Large intestine (tissue), 3 donors: ENCODE measurements around the gene ADRA1B. TPM values are rescaled to one million over a fixed set of nuclear protein-coding genes. Genes with fewer than 3 reads are reported as not detected.
A peak's percentile ranks its signal among the peaks of the same experiment; 100 is the strongest.

Experiments
- DNase-seq, 2 donors: peaks; one replicate each; pipeline versions ENCODE4 v3.0.0 to v3.0.0-alpha.2; 2013
- H3K27ac ChIP-seq: one replicate; pipeline ENCODE4 v1.5.1; 2013; ENCODE audit warnings: low read length
- H3K27me3 ChIP-seq: 2 replicates; pipeline ENCODE4 v1.6.1; 2013; ENCODE audit warnings: low read length; ENCODE audit not compliant: control insufficient read depth, insufficient read depth
- H3K36me3 ChIP-seq: 2 replicates; pipeline ENCODE4 v1.6.1; 2013; ENCODE audit warnings: low read length; ENCODE audit not compliant: control insufficient read depth, insufficient read depth
- H3K4me1 ChIP-seq: one replicate; pipeline ENCODE4 v1.6.1; 2013; ENCODE audit warnings: low read length; ENCODE audit not compliant: control insufficient read depth, insufficient read depth
- H3K4me3 ChIP-seq: one replicate; pipeline ENCODE4 v1.5.1; 2013; ENCODE audit warnings: low read length
- H3K9me3 ChIP-seq: one replicate; pipeline ENCODE4 v1.6.1; 2013; ENCODE audit warnings: mild to moderate bottlenecking, low read depth, low read length, moderate library complexity; ENCODE audit not compliant: control insufficient read depth
- WGBS: methylation state at CpG from one replicate; pipeline ENCODE4 v1.1.5; 2013; ENCODE audit warnings: low lambda C conversion rate; ENCODE audit not compliant: insufficient coverage; 5-methylcytosine and 5-hydroxymethylcytosine counted together
- polyA plus RNA-seq: library from polyadenylated mRNA; unstranded; fragments of 120-200 nt; gene quantifications from one replicate; pipeline ENCODE4 v1.2.1, GENCODE V29; 2013

The ADRA1B gene
- polyA plus RNA-seq, 1 donor: 0.12 TPM

DNA sequence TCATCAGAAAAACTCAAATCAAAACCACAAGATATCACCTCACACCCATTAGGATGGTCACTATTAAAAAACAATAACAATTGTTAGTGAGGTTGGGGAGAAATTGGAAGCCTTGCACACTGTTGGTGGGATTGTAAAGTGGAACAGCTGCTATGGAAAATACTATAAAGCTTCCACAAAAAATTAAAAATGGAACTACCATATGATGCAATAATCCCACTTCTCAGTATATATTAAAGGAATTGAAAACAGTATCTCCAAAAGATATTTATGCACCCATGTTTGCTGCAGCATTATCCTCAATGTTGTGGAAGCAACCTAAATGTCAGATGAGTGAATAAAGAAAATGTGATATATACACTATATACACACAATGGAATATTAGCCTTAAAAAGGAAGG is 14.5 kb upstream of the ADRA1B start:
- Histone ChIP-seq H3K4me3 (no peak overlapping the region), H3K9me3 (no peaks in the 10 kb centered on the region), H3K27me3 (peaks cover 11% of the 10 kb centered on the region), H3K4me1 (no peaks in the 10 kb centered on the region), H3K36me3 (no peaks in the 10 kb centered on the region), H3K27ac (no peak overlapping the region)
- DNase-seq: no peak

DNA sequence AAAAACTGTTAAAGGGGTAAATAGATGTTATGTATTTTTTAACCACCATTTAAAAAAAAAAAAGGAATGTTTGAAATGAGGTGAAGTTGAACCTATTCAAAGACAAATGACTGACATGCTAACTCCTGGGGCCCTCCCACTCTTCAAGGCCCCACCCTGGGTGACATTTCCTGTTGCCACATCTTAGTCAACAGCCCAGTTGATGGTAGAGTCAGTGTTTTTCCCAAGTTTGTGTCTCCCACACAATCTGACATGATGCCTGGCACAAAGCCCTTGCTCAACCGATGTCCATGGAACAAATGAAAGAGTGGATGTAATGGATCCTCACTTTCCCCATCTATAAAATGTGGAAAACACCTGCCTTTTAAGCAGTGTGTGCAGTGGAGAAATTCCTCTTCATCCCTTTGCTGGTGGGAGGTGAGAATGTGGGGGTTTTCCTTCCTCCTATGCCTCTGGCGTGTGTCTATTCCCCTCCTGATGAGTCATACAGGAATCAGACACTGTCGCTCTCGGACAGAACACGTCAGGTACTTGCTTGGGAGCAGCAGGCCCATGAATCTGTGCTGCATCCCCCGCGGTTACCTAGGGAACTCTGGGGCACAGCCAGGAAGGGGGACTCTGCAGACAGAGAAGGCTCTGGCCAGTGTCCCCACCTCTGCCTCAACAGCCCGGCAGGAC is 13.7 kb upstream of the ADRA1B start:
- no peak for DNase-seq
- H3K27me3 ChIP-seq: peaks cover 11% of the 10 kb centered on the region
- no peaks in the 10 kb centered on the region for H3K4me1 ChIP-seq
- H3K4me3 ChIP-seq: no peak overlapping the region
- no peaks in the 10 kb centered on the region for H3K9me3 ChIP-seq
- H3K36me3 ChIP-seq: no peaks in the 10 kb centered on the region
- H3K27ac ChIP-seq: no peak overlapping the region
- WGBS: no CpG with 5 or more reads among the region's 8 CpGs

GRCh38 chr5:159903131-159903530 is 13.2 kb upstream of the ADRA1B start:
- 100% methylated on average over 1 of the region's 1 CpG for WGBS
- no peak for DNase-seq
- H3K27ac ChIP-seq: no peak overlapping the region
- no peaks in the 10 kb centered on the region for H3K9me3 ChIP-seq
- no peaks in the 10 kb centered on the region for H3K36me3 ChIP-seq
- H3K4me3 ChIP-seq: no peak overlapping the region
- H3K27me3 ChIP-seq: peaks cover 9% of the 10 kb centered on the region
- no peaks in the 10 kb centered on the region for H3K4me1 ChIP-seq

GRCh38 chr5:159904874-159905273 is 11.4 kb upstream of the ADRA1B start:
- Histone ChIP-seq H3K27me3 (peaks cover 2% of the 10 kb centered on the region), H3K36me3 (no peaks in the 10 kb centered on the region), H3K27ac (no peak overlapping the region), H3K4me3 (no peak overlapping the region), H3K4me1 (no peaks in the 10 kb centered on the region), H3K9me3 (no peaks in the 10 kb centered on the region)
- DNase-seq: no peak
- no CpG with 5 or more reads among the region's 1 CpG for WGBS

- Histone ChIP-seq H3K36me3 (no peaks in the 10 kb centered on the region), H3K4me1 (peaks cover 3% of the 10 kb centered on the region), H3K27me3 (peaks cover 2% of the 10 kb centered on the region), H3K4me3 (no peak overlapping the region), H3K9me3 (no peaks in the 10 kb centered on the region), H3K27ac (no peak overlapping the region)
- DNase-seq: peak in 1 of 2 donors; percentile 18
Measured at GRCh38 chr5:159905496-159905895, 10.8 kb upstream of the ADRA1B start.

- H3K4me1 ChIP-seq: peaks cover 12% of the 10 kb centered on the region
- DNase-seq: no peak
- no CpG with 5 or more reads among the region's 2 CpGs for WGBS
- H3K4me3 ChIP-seq: no peak overlapping the region
- H3K9me3 ChIP-seq: no peaks in the 10 kb centered on the region
- H3K27me3 ChIP-seq: peaks cover 2% of the 10 kb centered on the region
- no peak overlapping the region for H3K27ac ChIP-seq
- H3K36me3 ChIP-seq: no peaks in the 10 kb centered on the region
Measured at GRCh38 chr5:159906463-159906862, 9.8 kb upstream of the ADRA1B start.

DNA sequence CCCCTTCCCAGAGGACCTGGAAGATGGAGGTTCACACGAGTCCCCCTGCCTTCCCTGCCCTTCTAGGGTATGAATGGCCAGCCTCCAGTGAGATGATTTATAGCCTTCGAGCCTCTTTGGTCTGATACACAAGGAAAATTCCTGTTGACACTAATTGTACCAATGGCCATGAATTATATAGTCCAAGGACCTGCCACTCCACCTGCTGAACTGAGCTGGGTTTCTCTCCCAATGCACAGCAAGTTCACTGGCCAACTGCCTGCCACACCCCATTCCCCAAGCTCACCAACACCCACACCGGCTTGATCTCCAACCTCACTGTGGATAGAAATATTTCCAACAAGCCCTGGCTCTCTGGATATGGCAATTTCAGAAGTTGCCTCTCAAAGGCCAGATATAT is 9.3 kb upstream of the ADRA1B start:
- H3K27ac ChIP-seq: no peak overlapping the region
- H3K4me3 ChIP-seq: no peak overlapping the region
- H3K9me3 ChIP-seq: no peaks in the 10 kb centered on the region
- H3K27me3 ChIP-seq: peaks cover 2% of the 10 kb centered on the region
- peak in 1 of 2 donors; percentile 34 for DNase-seq
- no CpG with 5 or more reads among the region's 3 CpGs for WGBS
- no peaks in the 10 kb centered on the region for H3K36me3 ChIP-seq
- peaks cover 17% of the 10 kb centered on the region for H3K4me1 ChIP-seq

- Histone ChIP-seq H3K27ac (no peak overlapping the region), H3K4me3 (no peak overlapping the region), H3K9me3 (no peaks in the 10 kb centered on the region), H3K4me1 (peaks cover 26% of the 10 kb centered on the region), H3K27me3 (peaks cover under 1% of the 10 kb centered on the region), H3K36me3 (no peaks in the 10 kb centered on the region)
- DNase-seq: no peak
- WGBS: no CpG with 5 or more reads among the region's 7 CpGs
Measured at GRCh38 chr5:159907689-159908590, 8.3 kb upstream of the ADRA1B start.

GRCh38 chr5:159908591-159908940 is 7.7 kb upstream of the ADRA1B start:
- Histone ChIP-seq H3K4me3 (no peak overlapping the region), H3K27ac (no peak overlapping the region), H3K27me3 (no peaks in the 10 kb centered on the region), H3K9me3 (no peaks in the 10 kb centered on the region), H3K36me3 (no peaks in the 10 kb centered on the region), H3K4me1 (peaks cover 32% of the 10 kb centered on the region)
- WGBS: no CpG with 5 or more reads among the region's 5 CpGs
- DNase-seq: no peak

- Histone ChIP-seq H3K4me3 (no peak overlapping the region), H3K9me3 (no peaks in the 10 kb centered on the region), H3K4me1 (peaks cover 35% of the 10 kb centered on the region), H3K27me3 (peaks cover 4% of the 10 kb centered on the region), H3K36me3 (no peaks in the 10 kb centered on the region), H3K27ac (no peak overlapping the region)
- WGBS: 83% methylated on average over 2 of the region's 3 CpGs
- no peak for DNase-seq
Measured at GRCh38 chr5:159909126-159909525, 7.2 kb upstream of the ADRA1B start.
